Activated CD4-positive, alpha-beta T cell treated with anti-CD3 and anti-CD28 coated beads, Interleukin-2, amount 10 ng/mL, durations not matched to agents 7 days and 5 days (primary cell): ENCODE measurements around the gene SAYSD1. TPM values are rescaled to one million over a fixed set of nuclear protein-coding genes. Genes with fewer than 3 reads are reported as not detected.

Source experiments
- CTCF ChIA-PET: fragments of 350-600 bp; sonication (Branson Sonifier 250); formaldehyde crosslinking; loops from one replicate; lab custom pipeline; 2021; ENCODE audit warnings: antibody characterized with exemption; lab: Charles Lee
- POLR2A ChIA-PET: fragments of 350-600 bp; sonication (Branson Sonifier 250); formaldehyde crosslinking; loops from one replicate; lab custom pipeline; 2021; ENCODE audit warnings: antibody characterized with exemption; lab: Charles Lee
- DNase-seq: peaks from one replicate; pipeline ENCODE4 v3.0.0-alpha.2; 2020
- H3K27ac Mint-ChIP-seq: one replicate; pipeline ENCODE4 v1.8.0; 2021; ENCODE audit warnings: mild to moderate bottlenecking, moderate library complexity, mixed read lengths
- H3K27me3 Mint-ChIP-seq: one replicate; pipeline ENCODE4 v1.8.0; 2021; ENCODE audit warnings: mixed read lengths
- H3K36me3 Mint-ChIP-seq: one replicate; pipeline ENCODE4 v1.8.0; 2021; ENCODE audit warnings: low read depth, mixed read lengths
- H3K4me1 Mint-ChIP-seq: one replicate; pipeline ENCODE4 v1.8.0; 2021; ENCODE audit warnings: mixed read lengths
- H3K4me3 Mint-ChIP-seq: one replicate; pipeline ENCODE4 v1.8.0; 2021; ENCODE audit warnings: mild to moderate bottlenecking, moderate library complexity, mixed read lengths
- H3K9me3 Mint-ChIP-seq: one replicate; pipeline ENCODE4 v1.8.0; 2021; ENCODE audit warnings: mixed read lengths
- total RNA-seq, 2 experiments: library from RNA; stranded (reverse); gene quantifications; one replicate each; pipeline ENCODE4 v1.2.3, GENCODE V29; 2021

The SAYSD1 gene
- total RNA-seq, 2 experiments from 2014 or later, result 14.3 to 15.1 TPM

- H3K9me3 Mint-ChIP-seq, result no peaks in the 10 kb centered on the region
- CTCF ChIA-PET, result interaction anchor here (1.4 to 1.8 kb wide), 2 partner anchors 9 to 34 kb away, joined by 3 to 5 read pairs; no protein-coding TSS in a partner anchor
- POLR2A ChIA-PET, result no interaction called here
- no peak overlapping the region for H3K27ac Mint-ChIP-seq
- H3K4me1 Mint-ChIP-seq, result no peaks in the 10 kb centered on the region
- no peaks in the 10 kb centered on the region for H3K27me3 Mint-ChIP-seq
- no peaks in the 10 kb centered on the region for H3K36me3 Mint-ChIP-seq
- DNase-seq, result no peak
- no peak overlapping the region for H3K4me3 Mint-ChIP-seq
Measured at GRCh38 chr6:39059496-39060310, 55.3 kb downstream of the SAYSD1 start.

DNA sequence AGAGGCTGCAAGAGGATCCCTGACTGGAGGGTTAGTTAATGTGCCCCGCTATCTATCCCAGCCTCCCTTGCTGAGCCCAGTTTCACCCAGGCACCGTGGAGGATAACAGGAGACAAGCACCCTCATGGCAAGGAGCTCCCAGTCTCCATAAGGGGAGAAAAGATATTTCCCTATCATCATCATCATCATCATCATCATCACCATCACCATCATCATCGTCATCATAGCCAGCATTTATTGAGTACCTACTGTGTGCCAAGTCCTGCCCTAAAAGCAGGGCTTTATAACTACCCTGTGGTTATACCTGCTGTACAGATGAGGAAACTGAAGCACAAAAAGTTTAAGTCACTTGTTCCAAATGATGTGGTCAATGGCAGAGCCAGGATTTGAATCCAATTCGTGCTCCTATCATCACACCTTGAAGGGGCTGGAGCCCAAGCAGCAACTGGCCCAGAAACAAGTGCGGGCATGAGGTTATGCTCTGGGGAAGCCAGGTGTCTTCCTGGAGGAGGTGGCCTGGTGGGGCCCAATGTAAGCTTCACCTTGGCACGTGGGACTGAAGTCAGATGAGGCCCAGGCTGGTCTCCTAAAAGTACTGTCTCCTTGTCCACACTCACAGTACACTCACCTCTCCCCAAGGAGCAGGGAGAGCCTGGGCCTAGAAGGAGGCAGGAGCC is 56.4 kb downstream of the SAYSD1 start:
- H3K27ac Mint-ChIP-seq, result no peak overlapping the region
- H3K4me1 Mint-ChIP-seq, result no peaks in the 10 kb centered on the region
- no peaks in the 10 kb centered on the region for H3K9me3 Mint-ChIP-seq
- no peaks in the 10 kb centered on the region for H3K27me3 Mint-ChIP-seq
- DNase-seq, result no peak
- CTCF ChIA-PET, result interaction anchor here (1.4 kb wide), 1 partner anchor 35 kb away, joined by 3 read pairs; no protein-coding TSS in a partner anchor
- no peak overlapping the region for H3K4me3 Mint-ChIP-seq
- POLR2A ChIA-PET, result no interaction called here
- H3K36me3 Mint-ChIP-seq, result no peaks in the 10 kb centered on the region

- POLR2A ChIA-PET, result no interaction called here
- H3K4me1 Mint-ChIP-seq, result no peaks in the 10 kb centered on the region
- H3K36me3 Mint-ChIP-seq, result no peaks in the 10 kb centered on the region
- no peak for DNase-seq
- no peaks in the 10 kb centered on the region for H3K9me3 Mint-ChIP-seq
- CTCF ChIA-PET, result no interaction called here
- H3K27me3 Mint-ChIP-seq, result no peaks in the 10 kb centered on the region
- H3K27ac Mint-ChIP-seq, result no peak overlapping the region
- H3K4me3 Mint-ChIP-seq, result no peak overlapping the region
Measured at GRCh38 chr6:39057251-39058155, 57.5 kb downstream of the SAYSD1 start.

- no peak overlapping the region for H3K27ac Mint-ChIP-seq
- H3K4me1 Mint-ChIP-seq, result peaks cover 3% of the 10 kb centered on the region
- no peak for DNase-seq
- ChIA-PET CTCF (no interaction called here), POLR2A (no interaction called here)
- H3K4me3 Mint-ChIP-seq, result no peak overlapping the region
- H3K9me3 Mint-ChIP-seq, result no peaks in the 10 kb centered on the region
- no peaks in the 10 kb centered on the region for H3K36me3 Mint-ChIP-seq
- no peaks in the 10 kb centered on the region for H3K27me3 Mint-ChIP-seq
Measured at GRCh38 chr6:39056681-39057080, 58.3 kb downstream of the SAYSD1 start.

DNA sequence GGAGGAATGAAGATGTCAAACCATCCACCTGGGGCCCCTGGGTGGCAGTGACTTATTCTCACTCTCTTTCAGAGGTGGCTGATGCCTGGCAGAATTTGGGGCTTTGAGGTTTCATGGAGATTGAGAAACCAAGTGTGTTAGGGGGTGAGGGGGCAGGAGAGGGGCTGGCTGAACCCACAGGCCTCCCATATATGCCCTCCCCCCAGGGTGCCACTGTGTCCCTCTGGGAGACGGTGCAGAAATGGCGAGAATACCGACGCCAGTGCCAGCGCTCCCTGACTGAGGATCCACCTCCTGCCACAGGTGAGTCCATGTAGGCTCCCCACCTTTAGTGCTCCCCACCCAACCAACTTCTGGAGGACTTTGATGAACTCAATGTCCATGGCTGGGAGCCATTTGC is 58.8 kb downstream of the SAYSD1 start:
- ChIA-PET CTCF (no interaction called here), POLR2A (no interaction called here)
- DNase-seq, result no peak
- Mint-ChIP-seq H3K9me3 (no peaks in the 10 kb centered on the region), H3K27me3 (no peaks in the 10 kb centered on the region), H3K4me1 (peaks cover 8% of the 10 kb centered on the region), H3K4me3 (no peak overlapping the region), H3K36me3 (no peaks in the 10 kb centered on the region), H3K27ac (no peak overlapping the region)

DNA sequence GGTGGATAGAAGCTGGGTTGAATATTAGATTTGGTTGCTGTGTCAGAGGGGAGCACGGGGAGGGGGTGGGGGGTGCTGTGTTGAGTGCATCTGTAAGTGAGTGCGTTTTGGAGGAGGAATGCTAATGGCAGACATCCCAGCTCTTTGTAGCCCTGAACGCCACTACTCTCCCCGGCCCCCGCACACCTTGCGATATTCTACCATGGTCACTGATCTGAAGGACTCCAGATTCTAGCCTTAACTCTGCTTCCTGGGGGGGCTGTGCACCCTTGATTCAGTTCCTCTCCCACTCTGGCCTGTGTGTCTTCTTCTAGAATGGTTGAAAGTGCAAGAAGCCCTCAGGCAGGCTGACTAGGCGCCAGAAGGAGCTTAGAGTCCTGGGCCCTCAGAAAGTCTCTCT is 59.3 kb downstream of the SAYSD1 start:
- DNase-seq, result no peak
- no peaks in the 10 kb centered on the region for H3K27me3 Mint-ChIP-seq
- POLR2A ChIA-PET, result no interaction called here
- peaks cover 12% of the 10 kb centered on the region for H3K4me1 Mint-ChIP-seq
- H3K36me3 Mint-ChIP-seq, result no peaks in the 10 kb centered on the region
- no peak overlapping the region for H3K4me3 Mint-ChIP-seq
- H3K27ac Mint-ChIP-seq, result no peak overlapping the region
- CTCF ChIA-PET, result interaction anchor here (1.3 kb wide), 1 partner anchor 19 kb away, joined by 4 read pairs; no protein-coding TSS in a partner anchor
- H3K9me3 Mint-ChIP-seq, result no peaks in the 10 kb centered on the region

- Mint-ChIP-seq H3K4me3 (no peak overlapping the region), H3K27ac (no peak overlapping the region), H3K36me3 (no peaks in the 10 kb centered on the region), H3K27me3 (peaks cover 9% of the 10 kb centered on the region), H3K9me3 (no peaks in the 10 kb centered on the region), H3K4me1 (peaks cover 12% of the 10 kb centered on the region)
- no peak for DNase-seq
- CTCF ChIA-PET, result interaction anchor here (1.3 kb wide), 1 partner anchor 20 kb away, joined by 4 read pairs; no protein-coding TSS in a partner anchor
- POLR2A ChIA-PET, result no interaction called here
Measured at GRCh38 chr6:39054577-39055142, 60.3 kb downstream of the SAYSD1 start.

Other genes with a start within 250 kb of the SAYSD1 start
- not detected for gene GLP1R, start 66.4 kb downstream of the SAYSD1 start, total RNA-seq
- 1 to 10 TPM; 4.2 to 4.8 TPM for gene KCNK5, start 114.3 kb upstream of the SAYSD1 start, total RNA-seq
- gene KCNK17, start 199.2 kb upstream of the SAYSD1 start, total RNA-seq, result not detected
- gene KCNK16, start 207.5 kb upstream of the SAYSD1 start, total RNA-seq, result not detected